ENCODE data around the gene GAB3.

GAB3 gene

DNA sequence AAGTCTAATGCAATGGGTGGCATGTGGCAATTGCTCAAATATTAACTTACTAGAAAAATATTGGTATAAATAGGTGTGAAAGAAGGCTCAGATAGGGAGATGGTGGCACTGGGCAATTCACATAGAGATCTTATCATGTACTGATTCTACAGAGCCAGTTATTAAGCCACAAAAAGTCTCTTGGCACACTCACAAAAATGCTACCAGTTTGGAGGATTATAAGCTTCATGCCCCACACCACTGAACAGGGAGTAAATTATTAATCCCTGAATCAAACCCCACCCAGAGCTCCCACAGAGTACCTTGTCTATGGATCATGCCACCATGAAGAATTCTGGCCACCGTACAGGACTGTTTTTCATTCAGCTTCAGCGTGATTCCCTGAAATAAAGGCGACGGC, 40.6 kb upstream of the GAB3 start:
- H3K27ac ChIP-seq = no peak overlapping the region
- no peak for TF ChIP-seq ZFX (IDR thresholded peaks at IDR 0.05; ENCODE audit: borderline replicate concordance)
- TF ChIP-seq, protein P1, sequence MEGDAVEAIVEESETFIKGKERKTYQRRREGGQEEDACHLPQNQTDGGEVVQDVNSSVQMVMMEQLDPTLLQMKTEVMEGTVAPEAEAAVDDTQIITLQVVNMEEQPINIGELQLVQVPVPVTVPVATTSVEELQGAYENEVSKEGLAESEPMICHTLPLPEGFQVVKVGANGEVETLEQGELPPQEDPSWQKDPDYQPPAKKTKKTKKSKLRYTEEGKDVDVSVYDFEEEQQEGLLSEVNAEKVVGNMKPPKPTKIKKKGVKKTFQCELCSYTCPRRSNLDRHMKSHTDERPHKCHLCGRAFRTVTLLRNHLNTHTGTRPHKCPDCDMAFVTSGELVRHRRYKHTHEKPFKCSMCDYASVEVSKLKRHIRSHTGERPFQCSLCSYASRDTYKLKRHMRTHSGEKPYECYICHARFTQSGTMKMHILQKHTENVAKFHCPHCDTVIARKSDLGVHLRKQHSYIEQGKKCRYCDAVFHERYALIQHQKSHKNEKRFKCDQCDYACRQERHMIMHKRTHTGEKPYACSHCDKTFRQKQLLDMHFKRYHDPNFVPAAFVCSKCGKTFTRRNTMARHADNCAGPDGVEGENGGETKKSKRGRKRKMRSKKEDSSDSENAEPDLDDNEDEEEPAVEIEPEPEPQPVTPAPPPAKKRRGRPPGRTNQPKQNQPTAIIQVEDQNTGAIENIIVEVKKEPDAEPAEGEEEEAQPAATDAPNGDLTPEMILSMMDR (IDR thresholded peaks at IDR 0.05) = no peak

DNA sequence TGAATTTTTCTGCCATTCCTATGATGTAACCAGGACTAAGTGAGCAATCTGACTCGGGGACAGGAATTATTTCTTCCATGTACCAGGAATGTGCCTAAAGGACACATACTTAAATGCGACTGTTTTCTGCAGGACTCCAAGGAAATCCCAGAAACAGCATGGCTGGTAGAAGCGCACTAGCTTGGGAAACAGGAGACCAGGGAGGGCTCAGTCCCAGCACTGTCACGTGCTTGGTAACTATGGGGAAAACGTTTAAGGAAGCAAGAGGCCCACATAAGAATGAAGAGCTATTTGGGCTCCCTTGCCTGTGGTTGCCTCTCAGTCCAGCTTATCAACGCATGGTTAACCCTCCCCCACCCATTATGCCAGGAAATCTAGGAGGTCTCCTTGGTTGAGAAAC, 34.8 kb upstream of the GAB3 start:
- TF ChIP-seq, protein P1 (IDR thresholded peaks at IDR 0.05) = no peak
- no peak for TF ChIP-seq ZFX (IDR thresholded peaks at IDR 0.05; ENCODE audit: borderline replicate concordance)
- H3K27ac ChIP-seq = no peak overlapping the region

DNA sequence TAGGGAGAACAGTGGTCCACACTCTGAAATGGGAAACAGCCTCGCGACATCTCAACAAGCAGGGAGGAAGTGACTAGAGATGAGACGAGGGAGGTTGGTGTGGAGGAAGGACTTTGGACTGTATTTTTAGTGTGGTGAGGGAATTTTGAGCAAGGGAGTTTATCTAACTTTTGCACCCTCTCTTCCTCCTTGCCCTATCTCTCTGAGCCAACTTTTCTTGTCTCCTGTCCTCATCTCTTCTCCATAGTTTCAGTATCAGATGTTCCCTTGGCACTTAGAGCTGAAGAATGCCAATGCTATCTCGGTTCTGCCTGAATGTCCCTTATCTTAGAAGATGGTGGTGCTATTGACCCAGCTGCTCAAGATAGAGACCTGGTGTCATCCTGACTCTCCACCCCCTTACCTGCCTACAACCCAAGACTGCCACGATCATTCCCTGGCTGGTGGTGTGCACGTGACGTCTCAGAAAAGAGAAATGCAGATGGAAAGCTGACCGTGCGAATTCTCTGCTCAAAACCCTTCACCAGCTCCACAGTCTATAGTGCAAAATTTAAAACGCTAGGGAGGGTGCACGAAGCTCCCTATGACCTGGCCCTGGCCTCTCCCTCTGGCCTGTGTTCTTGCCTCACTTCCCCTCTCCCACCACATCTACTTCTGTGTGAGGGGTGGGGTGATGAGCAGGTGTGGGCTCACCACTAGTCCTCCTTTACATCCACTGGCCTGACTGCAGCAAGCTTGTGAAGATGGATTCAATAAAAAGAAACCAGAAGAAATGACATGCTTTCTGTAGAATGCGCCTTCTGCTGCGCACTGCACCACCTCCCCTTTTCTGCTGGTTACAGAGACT, 33.5 kb upstream of the GAB3 start:
- no peak overlapping the region for H3K27ac ChIP-seq

DNA sequence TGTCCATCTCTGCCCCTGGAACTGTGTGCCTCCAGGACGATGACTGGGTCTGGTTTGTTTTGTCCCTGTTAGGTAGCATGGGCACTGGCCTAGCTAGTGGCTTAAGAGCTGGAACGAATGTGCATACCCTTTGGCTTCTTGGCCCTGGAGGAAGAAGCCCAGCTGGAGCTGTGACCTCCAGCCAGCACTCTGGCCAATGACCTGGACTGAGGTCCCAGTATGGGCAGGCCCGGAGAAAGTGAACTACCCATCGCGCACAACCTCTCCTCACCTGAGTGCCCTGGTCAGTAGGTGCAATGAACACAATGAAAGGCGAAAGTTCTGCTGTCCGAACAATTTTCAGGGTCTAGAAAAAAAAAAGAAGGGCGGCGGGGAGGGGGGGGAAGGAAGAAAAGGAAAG, 30.1 kb upstream of the GAB3 start:
- TF ChIP-seq ZFX (IDR thresholded peaks at IDR 0.05; ENCODE audit: borderline replicate concordance) = no peak
- TF ChIP-seq, protein P1 (IDR thresholded peaks at IDR 0.05) = no peak
- no peak overlapping the region for H3K27ac ChIP-seq

More for the DNA sequence above, 33.5 kb upstream of the GAB3 start:
- TF ChIP-seq, protein P1 (IDR thresholded peaks at IDR 0.05) = no peak
- no peak for TF ChIP-seq ZFX (IDR thresholded peaks at IDR 0.05; ENCODE audit: borderline replicate concordance)

DNA sequence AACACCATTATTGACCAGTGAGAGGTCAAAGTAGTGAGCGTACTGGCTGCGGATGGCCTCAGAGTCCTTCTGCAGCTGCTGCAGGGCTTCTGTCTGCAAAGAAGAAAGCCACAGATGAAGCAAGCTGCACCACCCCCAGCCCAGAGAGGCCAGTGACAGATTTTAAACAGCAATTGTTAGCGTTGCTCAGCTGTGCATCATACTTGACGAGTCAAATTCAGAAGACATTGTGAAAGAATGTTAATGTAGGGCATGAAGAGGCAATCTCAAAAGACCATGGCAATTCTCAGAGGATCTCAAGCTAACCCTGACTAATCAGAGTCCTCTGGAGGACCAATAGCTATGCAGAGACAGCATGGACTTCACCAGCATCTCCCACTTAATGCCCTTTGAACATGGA, 28.4 kb upstream of the GAB3 start:
- no peak for TF ChIP-seq ZFX (IDR thresholded peaks at IDR 0.05; ENCODE audit: borderline replicate concordance)
- TF ChIP-seq, protein P1 (IDR thresholded peaks at IDR 0.05) = no peak
- H3K27ac ChIP-seq = no peak overlapping the region

DNA sequence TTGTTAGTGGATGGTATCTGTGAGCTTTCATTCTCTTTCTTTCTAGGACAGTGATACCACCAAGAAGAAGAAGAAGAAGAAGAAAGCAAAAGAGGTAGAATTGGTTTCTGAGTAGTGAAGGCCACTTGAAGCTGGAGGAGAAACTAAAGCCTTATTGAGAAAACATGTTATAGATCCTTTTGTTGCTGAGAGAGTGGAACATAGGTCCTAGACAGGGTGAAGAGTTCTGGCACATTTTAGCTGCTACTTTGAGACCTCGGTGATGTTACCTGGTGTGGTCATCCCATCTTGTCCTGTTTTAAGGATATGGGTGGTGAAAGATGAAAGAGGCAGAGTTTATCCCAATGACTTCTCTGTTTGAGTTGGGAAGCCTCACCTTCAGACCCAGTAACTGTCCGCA, 25.9 kb upstream of the GAB3 start:
- H3K27ac ChIP-seq = no peak overlapping the region
- TF ChIP-seq, protein P1 (IDR thresholded peaks at IDR 0.05) = no peak
- TF ChIP-seq ZFX (IDR thresholded peaks at IDR 0.05; ENCODE audit: borderline replicate concordance) = no peak

All from 22Rv1 (cell line).